SU-DHL-6 (cell line): ENCODE data around the gene EGFL8.

Experiments
- H2AFZ ChIP-seq: fragments of 200-600 bp; sonication (generic); 2 replicates; pipeline ENCODE4 v1.6.1; 2014; ENCODE audit warnings: low read depth, mild to moderate bottlenecking, moderate library complexity, mixed read lengths, antibody characterized with exemption, low read length; ENCODE audit not compliant: severe bottlenecking
- H3F3A ChIP-seq: fragments of 200-600 bp; shearing (Covaris generic); 2 replicates; pipeline ENCODE4 v1.6.0; 2016; ENCODE audit warnings: antibody characterized with exemption, mild to moderate bottlenecking; ENCODE audit not compliant: insufficient read depth
- H3K27ac ChIP-seq: fragments of 200-600 bp; sonication (generic); 2 replicates; pipeline ENCODE4 v1.5.1; 2016; ENCODE audit warnings: low read depth, mild to moderate bottlenecking, low read length, moderate library complexity, mixed read lengths
- H3K27me3 ChIP-seq: fragments of 200-600 bp; sonication (generic), shearing (Covaris generic); 2 replicates; pipeline ENCODE4 v1.6.0; 2014; ENCODE audit warnings: mild to moderate bottlenecking, low read length
- H3K36me3 ChIP-seq: fragments of 200-600 bp; sonication (generic); 2 replicates; pipeline ENCODE4 v1.6.1; 2014; ENCODE audit warnings: mild to moderate bottlenecking, low read length, mixed read lengths
- H3K4me2 ChIP-seq: fragments of 300-600, 200-600 bp; shearing (Covaris generic), sonication (generic); 2 replicates; pipeline ENCODE4 v1.6.0; 2014; ENCODE audit warnings: low read length, low read depth, mild to moderate bottlenecking; ENCODE audit not compliant: poor library complexity, severe bottlenecking
- H3K4me3 ChIP-seq: fragments of 200-600 bp; sonication (generic); 2 replicates; pipeline ENCODE4 v1.5.1; 2014; ENCODE audit warnings: antibody characterized with exemption, low read length, mild to moderate bottlenecking, mixed read lengths; ENCODE audit not compliant: insufficient read depth, poor library complexity, severe bottlenecking
- H3K79me2 ChIP-seq: fragments of 200-600 bp; sonication (generic); 2 replicates; pipeline ENCODE4 v1.6.1; 2014; ENCODE audit warnings: mild to moderate bottlenecking, low read length, moderate library complexity; ENCODE audit not compliant: insufficient read depth
- H3K9ac ChIP-seq: fragments of 200-600 bp; sonication (generic); 2 replicates; pipeline ENCODE4 v1.7.0; 2014; ENCODE audit warnings: mild to moderate bottlenecking, low read length
- H3K9me2 ChIP-seq: fragments of 200-600 bp; sonication (generic); replicated peaks from 2 replicates; pipeline ENCODE4 v1.6.1; 2014; ENCODE audit warnings: low read length; ENCODE audit not compliant: insufficient read depth
- H3K9me3 ChIP-seq: fragments of 200-600 bp; sonication (generic); 2 replicates; pipeline ENCODE4 v1.6.1; 2014; ENCODE audit warnings: low read length, mixed read lengths; ENCODE audit not compliant: insufficient read depth
- H4K20me1 ChIP-seq: fragments of 200-600 bp; sonication (generic); 2 replicates; pipeline ENCODE4 v1.6.1; 2014; ENCODE audit warnings: low read depth, mild to moderate bottlenecking, antibody characterized with exemption, low read length, moderate library complexity, mixed read lengths
- EZH2phosphoT487 ChIP-seq: fragments of 200-600 bp; sonication (generic), shearing (Covaris generic); conservative IDR thresholded peaks from 2 replicates; pipeline ENCODE4 v1.6.1; 2018; ENCODE audit warnings: mild to moderate bottlenecking, antibody characterized with exemption, low read length, moderate library complexity, mixed read lengths
- TF ChIP-seq, protein P1 (sequence below): fragments of 200-600 bp; sonication (generic); IDR thresholded peaks from one replicate; pipeline ENCODE4 v1.5.1; 2017; ENCODE audit warnings: antibody characterized with exemption, mild to moderate bottlenecking, low read length, moderate library complexity; ENCODE audit not compliant: insufficient read depth, poor library complexity, severe bottlenecking

The EGFL8 gene

GRCh38 chr6:32181148-32181702 is 16.8 kb downstream of the EGFL8 start:
- Histone ChIP-seq H3K27ac (no peak overlapping the region), H3K9me2 (no peaks in the 10 kb centered on the region), H3K4me2 (no peak overlapping the region), H4K20me1 (no peaks in the 10 kb centered on the region), H3K9me3 (no peaks in the 10 kb centered on the region), H2AFZ (no peak overlapping the region), H3K4me3 (no peak overlapping the region), H3F3A (peaks cover 15% of the 10 kb centered on the region), H3K27me3 (no peaks in the 10 kb centered on the region), H3K9ac (no peak overlapping the region), H3K79me2 (peaks cover 12% of the 10 kb centered on the region), H3K36me3 (no peaks in the 10 kb centered on the region)
- TF ChIP-seq, protein P1, sequence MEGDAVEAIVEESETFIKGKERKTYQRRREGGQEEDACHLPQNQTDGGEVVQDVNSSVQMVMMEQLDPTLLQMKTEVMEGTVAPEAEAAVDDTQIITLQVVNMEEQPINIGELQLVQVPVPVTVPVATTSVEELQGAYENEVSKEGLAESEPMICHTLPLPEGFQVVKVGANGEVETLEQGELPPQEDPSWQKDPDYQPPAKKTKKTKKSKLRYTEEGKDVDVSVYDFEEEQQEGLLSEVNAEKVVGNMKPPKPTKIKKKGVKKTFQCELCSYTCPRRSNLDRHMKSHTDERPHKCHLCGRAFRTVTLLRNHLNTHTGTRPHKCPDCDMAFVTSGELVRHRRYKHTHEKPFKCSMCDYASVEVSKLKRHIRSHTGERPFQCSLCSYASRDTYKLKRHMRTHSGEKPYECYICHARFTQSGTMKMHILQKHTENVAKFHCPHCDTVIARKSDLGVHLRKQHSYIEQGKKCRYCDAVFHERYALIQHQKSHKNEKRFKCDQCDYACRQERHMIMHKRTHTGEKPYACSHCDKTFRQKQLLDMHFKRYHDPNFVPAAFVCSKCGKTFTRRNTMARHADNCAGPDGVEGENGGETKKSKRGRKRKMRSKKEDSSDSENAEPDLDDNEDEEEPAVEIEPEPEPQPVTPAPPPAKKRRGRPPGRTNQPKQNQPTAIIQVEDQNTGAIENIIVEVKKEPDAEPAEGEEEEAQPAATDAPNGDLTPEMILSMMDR, result no peak
- no peak for TF ChIP-seq EZH2phosphoT487

GRCh38 chr6:32181915-32182529 is 17.6 kb downstream of the EGFL8 start:
- Histone ChIP-seq H3K9me3 (no peaks in the 10 kb centered on the region), H3K79me2 (peaks cover 12% of the 10 kb centered on the region), H3K4me3 (no peak overlapping the region), H3K27ac (no peak overlapping the region), H3F3A (peaks cover 7% of the 10 kb centered on the region), H3K4me2 (no peak overlapping the region), H3K9ac (no peak overlapping the region), H3K9me2 (no peaks in the 10 kb centered on the region), H3K27me3 (no peaks in the 10 kb centered on the region), H4K20me1 (no peaks in the 10 kb centered on the region), H3K36me3 (no peaks in the 10 kb centered on the region), H2AFZ (no peak overlapping the region)
- no peak for TF ChIP-seq EZH2phosphoT487
- TF ChIP-seq, protein P1, result no peak

DNA sequence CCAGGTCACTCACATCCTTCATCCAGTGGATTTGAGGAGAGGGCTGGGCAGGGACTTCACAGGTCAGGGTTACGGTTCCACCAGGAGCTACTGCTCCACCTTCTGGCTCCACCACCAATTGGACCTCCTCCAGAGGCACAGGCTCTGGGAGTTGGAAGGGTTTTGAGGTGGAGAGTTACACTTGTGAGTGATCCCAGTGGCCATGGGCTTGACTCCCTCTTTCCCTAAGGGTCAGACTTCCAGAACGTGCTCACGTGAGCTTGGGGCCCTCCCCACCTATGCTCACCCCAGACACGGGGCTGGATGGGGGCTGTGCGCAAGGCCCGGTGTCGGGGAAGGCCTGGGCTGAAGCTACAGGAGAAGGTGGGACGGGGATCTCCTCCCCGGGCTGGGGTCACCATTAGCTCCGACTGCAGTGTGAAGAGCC is 18.2 kb downstream of the EGFL8 start:
- Histone ChIP-seq H3K4me3 (no peak overlapping the region), H2AFZ (no peak overlapping the region), H3K27me3 (no peaks in the 10 kb centered on the region), H3K9me3 (no peaks in the 10 kb centered on the region), H3F3A (peaks cover 2% of the 10 kb centered on the region), H4K20me1 (no peaks in the 10 kb centered on the region), H3K36me3 (no peaks in the 10 kb centered on the region), H3K79me2 (peaks cover 12% of the 10 kb centered on the region), H3K9me2 (no peaks in the 10 kb centered on the region), H3K9ac (no peak overlapping the region), H3K27ac (no peak overlapping the region), H3K4me2 (no peak overlapping the region)
- TF ChIP-seq, protein P1, result no peak
- no peak for TF ChIP-seq EZH2phosphoT487
